Retinal pigment epithelial cell (primary cell): Measurements from ENCODE around the gene SDF4.

ENCODE experiments used
- DNase-seq: peaks from one replicate; pipeline ENCODE4 v3.0.0-alpha.2; 2010; ENCODE audit warnings: low read depth
- H3K4me3 ChIP-seq: 2 replicates; pipeline ENCODE4 v1.5.1; 2011; ENCODE audit warnings: mild to moderate bottlenecking, low read length, control low read depth, moderate library complexity
- TF ChIP-seq, protein P1 (sequence below): conservative IDR thresholded peaks from 2 replicates; pipeline ENCODE4 v1.5.1; 2011; ENCODE audit warnings: low read depth, low read length, control low read depth, inconsistent platforms

SDF4 gene

GRCh38 chr1:1232796-1233566 lies 1.2 kb upstream of the SDF4 start:
- no peak for DNase-seq
- TF ChIP-seq, protein P1, sequence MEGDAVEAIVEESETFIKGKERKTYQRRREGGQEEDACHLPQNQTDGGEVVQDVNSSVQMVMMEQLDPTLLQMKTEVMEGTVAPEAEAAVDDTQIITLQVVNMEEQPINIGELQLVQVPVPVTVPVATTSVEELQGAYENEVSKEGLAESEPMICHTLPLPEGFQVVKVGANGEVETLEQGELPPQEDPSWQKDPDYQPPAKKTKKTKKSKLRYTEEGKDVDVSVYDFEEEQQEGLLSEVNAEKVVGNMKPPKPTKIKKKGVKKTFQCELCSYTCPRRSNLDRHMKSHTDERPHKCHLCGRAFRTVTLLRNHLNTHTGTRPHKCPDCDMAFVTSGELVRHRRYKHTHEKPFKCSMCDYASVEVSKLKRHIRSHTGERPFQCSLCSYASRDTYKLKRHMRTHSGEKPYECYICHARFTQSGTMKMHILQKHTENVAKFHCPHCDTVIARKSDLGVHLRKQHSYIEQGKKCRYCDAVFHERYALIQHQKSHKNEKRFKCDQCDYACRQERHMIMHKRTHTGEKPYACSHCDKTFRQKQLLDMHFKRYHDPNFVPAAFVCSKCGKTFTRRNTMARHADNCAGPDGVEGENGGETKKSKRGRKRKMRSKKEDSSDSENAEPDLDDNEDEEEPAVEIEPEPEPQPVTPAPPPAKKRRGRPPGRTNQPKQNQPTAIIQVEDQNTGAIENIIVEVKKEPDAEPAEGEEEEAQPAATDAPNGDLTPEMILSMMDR: no peak
- H3K4me3 ChIP-seq: no peak overlapping the region

DNA sequence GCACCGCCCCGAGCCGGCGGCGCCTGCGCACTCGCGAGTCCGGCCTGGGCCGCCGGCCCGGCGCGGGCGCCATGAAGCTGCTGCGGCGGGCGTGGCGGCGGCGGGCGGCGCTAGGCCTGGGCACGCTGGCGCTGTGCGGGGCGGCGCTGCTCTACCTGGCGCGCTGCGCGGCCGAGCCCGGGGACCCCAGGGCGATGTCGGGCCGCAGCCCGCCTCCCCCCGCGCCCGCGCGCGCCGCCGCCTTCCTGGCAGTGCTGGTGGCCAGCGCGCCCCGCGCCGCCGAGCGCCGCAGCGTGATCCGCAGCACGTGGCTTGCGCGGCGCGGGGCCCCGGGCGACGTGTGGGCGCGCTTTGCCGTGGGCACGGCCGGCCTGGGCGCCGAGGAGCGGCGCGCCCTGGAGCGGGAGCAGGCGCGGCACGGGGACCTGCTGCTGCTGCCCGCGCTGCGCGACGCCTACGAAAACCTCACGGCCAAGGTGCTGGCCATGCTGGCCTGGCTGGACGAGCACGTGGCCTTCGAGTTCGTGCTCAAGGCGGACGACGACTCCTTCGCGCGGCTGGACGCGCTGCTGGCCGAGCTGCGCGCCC lies 501 bp upstream of the SDF4 start, which contains the start of gene B3GALT6:
Gene B3GALT6 (plus strand): TSS at position 30 of the 588 bp plus-strand sequence. CDS start 42 bp downstream, at position 72.
- DNase-seq: no peak
- peak within 1 kb of the TSS; percentile 77 for H3K4me3 ChIP-seq
- TF ChIP-seq, protein P1: no peak

- DNase-seq: peak; percentile 35
- TF ChIP-seq, protein P1: peak; percentile 44
- H3K4me3 ChIP-seq: peak overlapping the region; percentile 77
Measured at GRCh38 chr1:1230656-1231399, 973 bp downstream of the SDF4 start.

- TF ChIP-seq, protein P1: no peak
- no peak overlapping the region for H3K4me3 ChIP-seq
- DNase-seq: no peak
Measured at GRCh38 chr1:1229770-1230169, 2.0 kb downstream of the SDF4 start.

GRCh38 chr1:1228596-1229321 lies 3.0 kb downstream of the SDF4 start:
- no peak for DNase-seq
- TF ChIP-seq, protein P1: no peak
- no peak overlapping the region for H3K4me3 ChIP-seq

GRCh38 chr1:1228187-1228586 lies 3.6 kb downstream of the SDF4 start:
- TF ChIP-seq, protein P1: no peak
- DNase-seq: no peak
- H3K4me3 ChIP-seq: no peak overlapping the region
